IgD-negative memory B cell (primary cell): ENCODE data around the gene ZBTB7B. TPM values are rescaled to one million over a fixed set of nuclear protein-coding genes. Genes with fewer than 3 reads are reported as not detected.

Experiments
- H3K27ac Mint-ChIP-seq, 3 donors: one replicate each; pipeline ENCODE4 v1.8.0; 2020 to 2022; ENCODE audit warnings: mild to moderate bottlenecking in 3 of 3, mixed read lengths in 3 of 3, moderate library complexity in 1 of 3
- H3K27me3 Mint-ChIP-seq: one replicate; pipeline ENCODE4 v1.8.0; 2021; ENCODE audit warnings: mixed read lengths
- H3K36me3 Mint-ChIP-seq: one replicate; pipeline ENCODE4 v1.8.0; 2020; ENCODE audit warnings: mild to moderate bottlenecking, mixed read lengths
- H3K4me1 Mint-ChIP-seq, 3 donors: one replicate each; pipeline ENCODE4 v1.8.0; 2020 to 2022; ENCODE audit warnings: mixed read lengths in 3 of 3, mild to moderate bottlenecking in 1 of 3
- H3K4me3 Mint-ChIP-seq, 4 donors: one replicate each; pipeline ENCODE4 v1.8.0; 2020 to 2022; ENCODE audit warnings: mild to moderate bottlenecking in 4 of 4, mixed read lengths in 4 of 4, moderate library complexity in 3 of 4
- H3K9me3 Mint-ChIP-seq, 3 donors: one replicate each; pipeline ENCODE4 v1.8.0; 2020 to 2021; ENCODE audit warnings: mixed read lengths in 3 of 3, mild to moderate bottlenecking in 1 of 3
- polyA plus RNA-seq: library from polyadenylated mRNA; unstranded; fragments of 300-500 nt; fragmentation: Illumina TruSeq; gene quantifications from one replicate; pipeline ENCODE4 v1.2.3, GENCODE V29; 2021

ZBTB7B gene
- polyA plus RNA-seq, 1 donor from 2014 or later: 7.7 TPM

DNA sequence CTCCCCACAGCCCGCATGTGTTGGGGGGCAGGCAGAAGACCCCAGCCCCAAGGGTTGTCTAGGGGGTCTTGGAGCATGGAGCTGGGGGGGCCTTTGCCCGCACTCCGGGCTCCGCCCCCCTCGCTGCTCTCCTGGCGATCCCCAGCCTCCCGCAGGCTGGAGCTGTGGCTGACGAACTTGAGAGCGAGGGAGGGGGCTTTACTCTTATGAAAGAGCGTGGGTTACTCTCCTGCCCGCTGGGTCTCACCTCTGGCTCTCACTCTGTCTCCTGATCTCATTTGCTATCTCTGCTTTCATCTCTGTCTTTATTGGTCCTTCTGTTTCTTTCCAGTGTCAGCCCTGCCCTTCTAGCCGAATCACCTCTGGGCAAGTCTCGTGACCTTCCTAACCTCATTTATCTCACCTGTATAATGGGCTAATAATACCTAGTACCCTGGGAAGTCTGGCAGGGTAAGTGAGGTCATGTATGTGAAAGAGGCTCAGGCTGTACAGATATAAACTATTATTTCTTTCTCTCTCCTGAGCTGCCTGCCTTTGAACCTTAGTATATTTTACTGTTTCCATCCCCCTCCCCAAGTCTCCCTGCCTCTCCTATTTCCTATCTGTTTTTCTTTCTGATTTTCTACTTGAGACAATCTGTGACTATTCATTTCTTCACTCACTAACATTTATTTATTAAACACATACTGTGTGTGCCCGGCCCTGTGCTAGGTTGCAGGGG lies 61.7 kb downstream of the ZBTB7B start:
- Mint-ChIP-seq H3K27ac (peak overlapping the region; percentile 33 to 63 (median 44)), H3K9me3 (no peaks in the 10 kb centered on the region), H3K4me1 (peaks cover 15 to 31% (median 20%) of the 10 kb centered on the region in 3 donors), H3K36me3 (no peaks in the 10 kb centered on the region), H3K4me3 (peak overlapping the region; percentile 83 to 97 (median 88)), H3K27me3 (no peaks in the 10 kb centered on the region)

DNA sequence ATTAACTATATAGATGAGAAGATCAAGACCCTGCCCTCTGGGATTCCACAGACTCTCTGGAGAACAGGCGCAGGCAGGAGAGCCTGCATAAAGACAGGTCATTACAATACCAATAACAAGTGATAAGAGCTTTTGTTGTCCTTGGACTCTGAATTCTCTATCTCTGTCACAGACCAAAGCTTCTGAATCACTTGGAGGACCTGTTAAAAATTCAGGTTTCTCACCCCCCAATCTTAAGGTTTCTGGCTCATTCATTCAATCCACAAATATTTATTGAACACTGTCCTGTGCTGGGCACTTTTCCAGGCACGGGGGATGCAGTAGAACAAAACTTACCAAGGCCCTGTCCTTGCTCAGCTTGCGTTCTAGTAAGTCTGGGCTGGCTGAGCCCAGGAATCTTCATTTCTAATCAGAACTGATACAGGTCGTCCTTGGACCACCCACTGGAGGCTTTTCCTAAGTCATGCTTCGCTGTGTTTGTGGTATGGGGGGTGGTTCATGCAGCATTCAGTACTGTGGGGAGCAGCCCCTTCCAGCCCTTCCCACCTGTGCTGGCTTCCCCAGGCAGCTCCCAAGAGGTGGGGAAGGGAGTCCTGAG lies 62.3 kb downstream of the ZBTB7B start:
- peaks cover 15 to 31% (median 20%) of the 10 kb centered on the region in 3 donors for H3K4me1 Mint-ChIP-seq
- peak overlapping the region; percentile 83 to 97 (median 88) for H3K4me3 Mint-ChIP-seq
- peak overlapping the region; percentile 33 to 63 (median 44) for H3K27ac Mint-ChIP-seq
- H3K9me3 Mint-ChIP-seq: no peaks in the 10 kb centered on the region
- no peaks in the 10 kb centered on the region for H3K27me3 Mint-ChIP-seq
- no peaks in the 10 kb centered on the region for H3K36me3 Mint-ChIP-seq

DNA sequence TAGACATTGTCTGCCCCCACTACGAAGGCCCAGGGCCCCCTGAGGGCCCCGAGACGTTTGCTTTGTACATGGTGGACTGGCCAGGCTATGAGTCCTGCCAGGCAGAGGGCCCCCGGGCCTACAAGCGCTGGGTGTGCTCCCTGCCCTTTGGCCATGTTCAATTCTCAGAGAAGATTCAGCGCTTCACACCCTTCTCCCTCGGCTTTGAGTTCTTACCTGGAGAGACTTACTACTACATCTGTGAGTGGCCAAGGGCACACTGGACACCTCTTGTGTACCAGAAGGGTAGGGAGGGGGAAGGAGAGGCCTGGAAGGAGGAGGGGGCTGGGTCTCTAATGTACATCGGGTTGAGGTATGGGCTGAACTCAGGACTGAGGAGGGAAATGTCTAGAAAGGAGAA lies 64.2 kb downstream of the ZBTB7B start:
- Mint-ChIP-seq H3K9me3 (no peaks in the 10 kb centered on the region), H3K27me3 (no peaks in the 10 kb centered on the region), H3K27ac (peak overlapping the region in 1 of 3 donors; percentile 81), H3K4me3 (peak overlapping the region in 3 of 4 donors; percentile 7 to 56 (median 41)), H3K4me1 (peaks cover 22 to 29% (median 23%) of the 10 kb centered on the region in 3 donors), H3K36me3 (peaks cover 3% of the 10 kb centered on the region)

Other genes starting within 250 kb of the ZBTB7B start
- 0.88 TPM for gene KCNN3, start 132.5 kb upstream of the ZBTB7B start, polyA plus RNA-seq
- gene PMVK, start 66.1 kb upstream of the ZBTB7B start, polyA plus RNA-seq: 78.3 TPM
- 123 TPM for gene PBXIP1, start 46.7 kb upstream of the ZBTB7B start, polyA plus RNA-seq
- gene PYGO2, start 41.0 kb upstream of the ZBTB7B start, polyA plus RNA-seq: 42.5 TPM
- gene SHC1, start 32.1 kb upstream of the ZBTB7B start, polyA plus RNA-seq: 35.7 TPM
- 102 TPM for gene CKS1B, start 28.1 kb upstream of the ZBTB7B start, polyA plus RNA-seq
- gene FLAD1, start 19.5 kb upstream of the ZBTB7B start, polyA plus RNA-seq: 57.6 TPM
- gene LENEP, start 9.2 kb upstream of the ZBTB7B start, polyA plus RNA-seq: not detected
- gene DCST2, start 31.0 kb downstream of the ZBTB7B start, polyA plus RNA-seq: not detected
- gene DCST1, start 31.0 kb downstream of the ZBTB7B start, polyA plus RNA-seq: not detected
- gene ADAM15, start 48.5 kb downstream of the ZBTB7B start, polyA plus RNA-seq: 8.0 TPM
- 8.5 TPM for gene EFNA4, start 60.9 kb downstream of the ZBTB7B start, polyA plus RNA-seq
- gene EFNA3, start 76.0 kb downstream of the ZBTB7B start, polyA plus RNA-seq: 1.3 TPM
- not detected for gene EFNA1, start 125.1 kb downstream of the ZBTB7B start, polyA plus RNA-seq
- gene SLC50A1, start 133.1 kb downstream of the ZBTB7B start, polyA plus RNA-seq: 72.9 TPM
- gene DPM3, start 137.7 kb downstream of the ZBTB7B start, polyA plus RNA-seq: 83.9 TPM
- gene KRTCAP2, start 170.5 kb downstream of the ZBTB7B start, polyA plus RNA-seq: 420 TPM
- 0.14 TPM for gene TRIM46, start 171.0 kb downstream of the ZBTB7B start, polyA plus RNA-seq
- 1.4 TPM for gene THBS3, start 205.1 kb downstream of the ZBTB7B start, polyA plus RNA-seq
- gene MTX1, start 205.9 kb downstream of the ZBTB7B start, polyA plus RNA-seq: 41.7 TPM